ENCODE data around the gene GLCCI1. TPM values are rescaled to one million over a fixed set of nuclear protein-coding genes. Genes with fewer than 3 reads are reported as not detected.

GLCCI1 gene
- 39.3 and 42.4 TPM in 2 replicates for total RNA-seq
- long read RNA-seq, full-length matches to known transcripts, result 1 of 12 reads
- long read RNA-seq, partial matches to known transcripts, result 1 of 12 reads
- long read RNA-seq, other reads (novel, unspliced or antisense), result 10 of 12 reads

DNA sequence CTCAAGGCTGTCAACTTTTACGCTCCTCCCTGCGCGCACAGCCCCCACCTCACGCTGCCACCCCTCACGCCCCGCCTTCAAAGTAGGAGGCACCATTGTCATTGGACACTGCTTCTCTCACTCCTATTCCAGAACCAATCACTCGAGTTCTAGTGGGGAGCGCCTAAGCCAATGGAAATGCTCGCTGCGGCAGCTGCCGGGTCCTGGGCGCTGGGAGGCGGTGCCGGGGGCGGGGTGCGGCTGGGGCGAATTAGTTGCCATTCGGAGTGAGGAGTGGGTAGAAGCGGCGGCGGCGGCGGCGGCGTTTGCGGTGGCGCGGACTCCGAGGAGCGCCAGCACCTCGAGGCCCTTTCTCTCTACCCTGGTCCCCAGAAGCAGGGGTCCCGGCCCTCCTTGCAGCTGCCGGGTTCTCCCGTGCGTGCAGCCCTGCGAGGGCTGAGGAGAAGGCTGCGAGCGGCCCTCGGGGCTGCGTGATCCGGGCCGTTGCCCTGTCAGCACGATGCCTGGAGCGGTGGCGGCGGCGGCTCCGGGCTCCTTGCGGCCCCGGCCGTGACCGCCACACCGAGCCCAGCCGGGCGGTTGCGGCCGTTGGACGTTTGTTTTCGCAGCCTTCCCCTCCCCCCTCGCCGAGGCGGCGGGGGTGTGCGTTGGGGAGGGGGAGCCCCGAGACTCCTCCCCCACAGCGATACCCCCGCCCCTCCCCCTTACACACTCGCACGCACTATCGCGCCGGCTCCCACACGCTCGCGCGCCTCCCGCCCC is at the start of gene GLCCI1:
Gene GLCCI1 (plus strand): TSS at position 253 of the 762 bp plus-strand sequence. CDS start 555 bp downstream, outside the sequence.
- DNase-seq (ENCODE audit: low spot score, unreplicated experiment), result peak; percentile 95
- peak within 1 kb of the TSS; percentile 78 for H3K4me3 Mint-ChIP-seq (ENCODE audit: low read depth)
- no peaks in the 10 kb centered on the region for H3K36me3 Mint-ChIP-seq (ENCODE audit: insufficient read depth)
- peak within 1 kb of the TSS; percentile 74 for H3K27ac Mint-ChIP-seq
- H3K27me3 Mint-ChIP-seq, result no peaks in the 10 kb centered on the region
- H3K4me1 Mint-ChIP-seq (ENCODE audit: low read depth), result peaks cover 11% of the 10 kb centered on the region
- TF ChIP-seq, protein P1, sequence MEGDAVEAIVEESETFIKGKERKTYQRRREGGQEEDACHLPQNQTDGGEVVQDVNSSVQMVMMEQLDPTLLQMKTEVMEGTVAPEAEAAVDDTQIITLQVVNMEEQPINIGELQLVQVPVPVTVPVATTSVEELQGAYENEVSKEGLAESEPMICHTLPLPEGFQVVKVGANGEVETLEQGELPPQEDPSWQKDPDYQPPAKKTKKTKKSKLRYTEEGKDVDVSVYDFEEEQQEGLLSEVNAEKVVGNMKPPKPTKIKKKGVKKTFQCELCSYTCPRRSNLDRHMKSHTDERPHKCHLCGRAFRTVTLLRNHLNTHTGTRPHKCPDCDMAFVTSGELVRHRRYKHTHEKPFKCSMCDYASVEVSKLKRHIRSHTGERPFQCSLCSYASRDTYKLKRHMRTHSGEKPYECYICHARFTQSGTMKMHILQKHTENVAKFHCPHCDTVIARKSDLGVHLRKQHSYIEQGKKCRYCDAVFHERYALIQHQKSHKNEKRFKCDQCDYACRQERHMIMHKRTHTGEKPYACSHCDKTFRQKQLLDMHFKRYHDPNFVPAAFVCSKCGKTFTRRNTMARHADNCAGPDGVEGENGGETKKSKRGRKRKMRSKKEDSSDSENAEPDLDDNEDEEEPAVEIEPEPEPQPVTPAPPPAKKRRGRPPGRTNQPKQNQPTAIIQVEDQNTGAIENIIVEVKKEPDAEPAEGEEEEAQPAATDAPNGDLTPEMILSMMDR (IDR thresholded peaks at IDR 0.05; ENCODE audit: unreplicated experiment), result no peak
- no peaks in the 10 kb centered on the region for H3K9me3 Mint-ChIP-seq (ENCODE audit: low read depth)

DNA sequence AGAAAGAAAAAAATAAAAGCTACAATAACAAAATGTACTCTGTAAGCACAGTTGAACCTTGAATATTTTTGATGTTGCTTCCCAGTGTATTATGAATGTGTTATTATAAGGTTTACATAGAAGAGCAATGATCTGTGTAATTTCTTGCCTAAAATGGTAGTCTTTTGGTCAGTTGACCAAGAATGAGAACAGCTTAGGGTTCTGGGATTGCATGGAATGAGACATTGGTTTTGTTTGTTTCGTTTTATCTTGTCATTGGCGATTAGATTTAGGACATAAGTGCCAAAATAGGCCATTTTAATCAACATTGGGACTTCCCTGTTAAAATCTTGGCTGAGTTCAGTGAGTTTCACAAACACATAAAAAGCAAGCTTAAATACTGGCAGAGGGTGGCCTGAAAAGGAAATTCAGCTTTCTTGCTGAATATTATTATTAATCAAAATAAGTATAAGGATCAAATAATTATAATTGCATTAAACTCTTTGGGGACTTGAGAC is 49.1 kb upstream of the GLCCI1 start:
- Mint-ChIP-seq H3K4me3 (ENCODE audit: low read depth) (no peak overlapping the region), H3K36me3 (ENCODE audit: insufficient read depth) (peaks cover 4% of the 10 kb centered on the region), H3K27me3 (no peaks in the 10 kb centered on the region), H3K27ac (no peak overlapping the region), H3K4me1 (ENCODE audit: low read depth) (peaks cover 30% of the 10 kb centered on the region), H3K9me3 (ENCODE audit: low read depth) (peaks cover 2% of the 10 kb centered on the region)
- no peak for DNase-seq (ENCODE audit: low spot score, unreplicated experiment)
- TF ChIP-seq, protein P1 (IDR thresholded peaks at IDR 0.05; ENCODE audit: unreplicated experiment), result no peak

DNA sequence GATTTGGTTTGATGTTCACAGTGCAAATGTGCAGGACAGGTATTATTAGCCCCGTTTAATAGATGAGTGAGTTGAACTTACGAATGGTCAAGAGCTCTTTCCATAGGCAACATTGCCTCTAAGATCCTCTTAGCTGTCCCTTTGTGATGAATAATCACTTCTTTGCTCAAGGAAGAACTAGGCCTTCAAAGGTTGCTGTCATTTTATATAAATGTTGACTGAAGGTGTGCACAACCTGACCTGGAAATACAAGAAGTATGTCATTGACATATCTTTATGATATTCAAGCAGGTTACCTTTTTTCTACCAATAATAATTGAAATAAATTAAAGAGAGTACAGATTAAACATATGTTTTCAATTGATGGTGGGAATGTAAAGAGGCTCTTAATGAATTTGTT is 48.5 kb upstream of the GLCCI1 start:
- Mint-ChIP-seq H3K36me3 (ENCODE audit: insufficient read depth) (peaks cover 4% of the 10 kb centered on the region), H3K27me3 (no peaks in the 10 kb centered on the region), H3K4me3 (ENCODE audit: low read depth) (no peak overlapping the region), H3K4me1 (ENCODE audit: low read depth) (peaks cover 32% of the 10 kb centered on the region), H3K9me3 (ENCODE audit: low read depth) (peaks cover 2% of the 10 kb centered on the region), H3K27ac (no peak overlapping the region)
- DNase-seq (ENCODE audit: low spot score, unreplicated experiment), result no peak
- TF ChIP-seq, protein P1 (IDR thresholded peaks at IDR 0.05; ENCODE audit: unreplicated experiment), result no peak

DNA sequence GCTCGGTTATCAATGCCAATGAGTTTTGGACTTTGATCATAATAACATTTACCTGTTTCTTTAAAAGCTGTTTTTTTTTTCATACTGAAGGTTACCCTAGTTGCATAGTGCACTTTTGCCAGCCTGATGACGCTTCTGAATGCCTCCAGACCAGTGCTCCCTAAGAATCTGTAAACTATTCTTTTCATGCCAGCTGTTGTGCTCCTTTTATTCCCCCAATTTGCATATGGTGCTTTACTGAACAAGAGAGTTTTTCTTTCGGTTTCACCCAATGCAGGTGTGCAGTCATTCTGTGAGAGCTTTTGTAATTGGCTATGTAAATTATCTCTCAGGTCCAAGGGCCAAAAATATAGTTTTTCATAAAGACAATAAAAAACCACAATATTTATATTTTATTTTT is 48.1 kb upstream of the GLCCI1 start:
- Mint-ChIP-seq H3K4me1 (ENCODE audit: low read depth) (peaks cover 32% of the 10 kb centered on the region), H3K9me3 (ENCODE audit: low read depth) (peaks cover 2% of the 10 kb centered on the region), H3K4me3 (ENCODE audit: low read depth) (no peak overlapping the region), H3K36me3 (ENCODE audit: insufficient read depth) (peaks cover 4% of the 10 kb centered on the region), H3K27ac (no peak overlapping the region), H3K27me3 (no peaks in the 10 kb centered on the region)
- DNase-seq (ENCODE audit: low spot score, unreplicated experiment), result no peak
- TF ChIP-seq, protein P1 (IDR thresholded peaks at IDR 0.05; ENCODE audit: unreplicated experiment), result no peak

DNA sequence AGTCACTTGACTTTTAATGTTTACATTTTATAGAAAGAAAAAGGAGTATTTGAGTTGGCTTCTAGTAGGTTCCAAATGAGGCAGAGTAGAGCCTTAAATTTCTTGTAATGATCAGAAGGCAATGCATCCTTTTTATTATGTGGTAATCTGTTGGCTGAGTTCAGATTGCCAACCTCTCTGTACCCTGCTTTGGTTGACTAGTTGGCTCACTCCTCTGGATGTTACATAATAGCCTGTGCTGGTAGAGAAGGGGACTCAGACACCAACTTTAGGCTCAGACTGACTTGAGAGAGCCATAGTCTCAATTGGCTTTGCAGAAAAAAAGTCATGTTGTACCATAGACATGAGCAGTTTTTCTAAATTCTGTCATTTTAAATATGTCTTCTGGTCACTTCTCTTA is 46.8 kb upstream of the GLCCI1 start:
- H3K27me3 Mint-ChIP-seq, result no peaks in the 10 kb centered on the region
- peaks cover 32% of the 10 kb centered on the region for H3K4me1 Mint-ChIP-seq (ENCODE audit: low read depth)
- no peak for DNase-seq (ENCODE audit: low spot score, unreplicated experiment)
- H3K4me3 Mint-ChIP-seq (ENCODE audit: low read depth), result no peak overlapping the region
- no peaks in the 10 kb centered on the region for H3K9me3 Mint-ChIP-seq (ENCODE audit: low read depth)
- no peaks in the 10 kb centered on the region for H3K36me3 Mint-ChIP-seq (ENCODE audit: insufficient read depth)
- H3K27ac Mint-ChIP-seq, result no peak overlapping the region
- TF ChIP-seq, protein P1 (IDR thresholded peaks at IDR 0.05; ENCODE audit: unreplicated experiment), result no peak
